Measurements from ENCODE around the gene MYH7.
"Not testable (repeated sequence)": the region's sequence is repeated elsewhere in the genome, so short reads cannot be mapped to it uniquely, and the experiment has no call there.

MYH7 gene

DNA sequence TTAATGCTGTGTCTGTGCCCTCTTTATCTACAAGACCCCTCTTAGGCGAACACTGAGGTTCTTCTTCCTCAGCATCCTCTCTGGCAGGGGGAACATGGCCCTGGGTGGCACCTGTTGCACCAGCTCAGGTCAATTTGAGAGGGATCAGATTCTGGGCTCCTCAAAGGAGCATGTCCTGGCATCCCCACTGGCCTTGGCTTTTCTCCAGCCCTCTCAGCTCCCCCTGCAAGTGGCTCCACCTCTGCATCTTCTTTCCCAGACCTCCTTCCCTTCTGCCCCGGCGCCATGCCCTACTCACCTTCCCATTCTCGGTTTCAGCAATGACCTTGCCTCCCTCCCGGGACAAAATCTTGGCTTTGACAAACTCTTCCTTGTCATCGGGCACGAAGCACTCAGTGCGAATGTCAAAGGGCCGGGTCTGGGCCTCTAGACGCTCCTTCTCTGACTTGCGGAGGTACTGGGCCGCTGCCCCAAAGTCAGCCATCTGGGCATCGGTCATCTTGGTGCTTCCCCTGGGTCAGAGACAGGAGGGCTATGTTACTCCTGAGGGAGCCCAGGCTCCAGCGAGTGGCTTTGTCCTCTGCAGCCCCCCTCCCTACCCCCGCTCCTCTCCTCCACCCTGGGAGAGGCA is 28.6 kb downstream of the MYH7 start:
- DNase-seq: no peak

DNA sequence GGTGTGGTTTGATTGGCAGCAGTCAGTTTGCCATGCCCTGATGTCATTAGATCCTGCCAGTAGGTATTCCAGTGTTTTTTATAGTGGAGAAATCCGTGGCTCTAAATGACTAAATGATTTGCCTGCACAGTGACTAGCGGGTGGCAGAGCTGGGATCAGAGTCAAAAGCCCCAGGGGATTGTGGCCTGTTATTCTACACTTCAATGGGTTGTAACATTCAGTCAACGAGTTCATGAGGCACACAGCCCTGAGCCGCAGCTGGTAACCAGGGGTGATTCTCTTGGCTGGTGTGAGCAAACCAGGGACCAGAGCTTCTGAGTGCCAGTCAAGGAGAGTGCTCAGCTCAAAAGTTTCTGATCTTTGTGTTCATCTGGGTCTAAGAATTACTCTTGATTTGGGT is 29.2 kb downstream of the MYH7 start:
- no peak for DNase-seq

DNA sequence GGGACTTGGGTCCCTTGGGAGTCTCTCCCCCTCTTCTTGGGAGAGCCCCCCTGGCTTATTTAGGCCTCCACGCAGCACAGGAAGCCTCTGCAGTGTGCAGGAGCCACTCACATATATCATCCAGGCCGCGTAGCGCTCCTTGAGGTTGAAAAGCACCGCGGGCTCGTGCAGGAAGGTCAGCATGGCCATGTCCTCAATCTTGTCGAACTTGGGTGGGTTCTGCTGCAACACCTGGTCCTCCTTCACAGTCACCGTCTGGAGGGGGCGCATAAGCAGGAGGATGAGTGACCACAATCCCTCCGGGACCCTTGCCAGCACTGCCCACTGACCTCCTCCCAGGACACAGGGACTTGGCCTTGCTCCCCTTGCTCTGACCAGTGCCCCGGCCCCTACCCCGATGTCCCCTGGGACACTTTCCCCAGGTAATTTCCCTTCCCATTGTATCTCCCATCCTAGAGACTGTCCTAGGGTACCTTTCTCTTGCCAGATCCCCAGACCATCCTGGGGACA is 29.9 kb downstream of the MYH7 start:
- no peak for DNase-seq

DNA sequence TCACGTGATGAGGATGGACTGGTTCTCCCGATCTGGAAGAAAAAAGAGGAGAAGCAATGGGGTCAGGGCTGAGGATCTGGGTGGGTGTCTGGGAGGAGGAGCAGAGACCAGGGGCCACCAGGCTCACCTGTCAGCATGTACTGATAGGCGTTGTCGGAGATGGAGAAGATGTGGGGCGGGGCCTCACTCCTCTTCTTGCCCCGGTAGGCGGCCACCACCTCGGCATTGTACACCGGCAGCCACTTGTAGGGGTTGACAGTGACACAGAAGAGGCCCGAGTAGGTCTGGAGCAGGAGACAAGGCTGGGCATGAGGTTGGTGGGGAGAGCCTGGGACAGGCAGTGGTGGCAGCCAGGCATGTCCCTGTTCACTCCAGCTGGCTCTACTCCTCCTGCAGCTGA is 30.4 kb downstream of the MYH7 start:
- no peak for DNase-seq

DNA sequence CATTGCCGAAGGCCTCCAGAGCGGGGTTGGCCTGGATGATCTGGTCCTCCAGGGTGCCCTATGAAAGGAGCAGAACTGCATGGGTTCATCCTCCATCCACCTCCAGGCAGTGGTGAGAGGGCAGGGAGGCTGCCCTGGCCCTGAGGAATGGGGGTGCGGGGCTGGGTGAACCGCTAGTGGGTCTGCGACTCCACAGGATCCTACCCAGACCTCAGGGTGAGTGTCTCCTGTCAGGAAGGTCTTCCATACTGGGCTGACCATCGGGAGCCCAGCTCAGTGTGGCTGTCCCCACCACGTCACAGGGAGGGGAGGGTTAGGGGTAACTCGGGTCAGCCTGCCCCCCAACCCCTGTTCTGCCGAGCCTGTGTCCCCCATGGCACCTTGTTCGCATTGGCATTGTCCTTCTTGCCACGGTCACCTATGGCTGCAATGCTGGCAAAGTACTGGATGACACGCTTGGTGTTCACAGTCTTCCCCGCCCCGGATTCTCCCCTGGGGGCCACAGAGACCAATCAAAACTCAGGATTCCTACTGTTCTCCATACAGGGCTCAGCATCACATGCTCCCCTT is 31.0 kb downstream of the MYH7 start:
- DNase-seq: no peak

DNA sequence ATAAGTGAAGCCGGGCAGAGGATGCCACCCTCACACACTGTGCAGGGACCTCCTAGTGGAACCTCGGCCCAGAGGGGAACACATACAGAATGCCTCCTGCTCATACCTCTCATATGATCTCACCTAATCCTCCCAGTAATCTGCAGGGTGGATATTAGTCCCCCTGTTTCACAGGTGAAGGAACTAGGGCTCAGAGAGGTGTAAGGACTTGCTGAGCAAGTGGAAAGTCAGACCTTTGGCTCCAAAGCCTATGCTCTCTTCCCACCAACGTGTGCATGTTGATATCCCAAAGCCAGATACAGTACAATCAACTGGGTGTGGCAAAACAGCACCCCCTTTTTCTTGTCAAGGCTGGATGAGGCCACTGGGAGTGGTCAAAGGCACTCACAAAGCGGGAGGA is 31.6 kb downstream of the MYH7 start:
- no peak for DNase-seq

DNA sequence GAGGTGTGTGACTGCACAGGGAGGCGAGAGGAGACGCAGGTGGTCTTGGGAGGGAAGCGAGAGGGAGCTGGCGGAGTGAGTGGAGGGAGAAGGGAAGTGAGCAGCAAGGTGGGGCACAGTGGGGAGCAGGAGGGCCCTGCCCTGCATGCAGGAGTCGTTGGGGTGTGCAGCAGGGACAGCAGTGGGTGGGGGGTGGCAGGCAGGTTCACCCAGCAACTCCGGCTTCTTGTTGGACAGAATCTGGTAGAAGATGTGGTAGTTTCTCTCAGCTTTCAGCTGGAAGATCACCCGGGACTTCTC is 32.4 kb downstream of the MYH7 start:
- no peak for DNase-seq

DNA sequence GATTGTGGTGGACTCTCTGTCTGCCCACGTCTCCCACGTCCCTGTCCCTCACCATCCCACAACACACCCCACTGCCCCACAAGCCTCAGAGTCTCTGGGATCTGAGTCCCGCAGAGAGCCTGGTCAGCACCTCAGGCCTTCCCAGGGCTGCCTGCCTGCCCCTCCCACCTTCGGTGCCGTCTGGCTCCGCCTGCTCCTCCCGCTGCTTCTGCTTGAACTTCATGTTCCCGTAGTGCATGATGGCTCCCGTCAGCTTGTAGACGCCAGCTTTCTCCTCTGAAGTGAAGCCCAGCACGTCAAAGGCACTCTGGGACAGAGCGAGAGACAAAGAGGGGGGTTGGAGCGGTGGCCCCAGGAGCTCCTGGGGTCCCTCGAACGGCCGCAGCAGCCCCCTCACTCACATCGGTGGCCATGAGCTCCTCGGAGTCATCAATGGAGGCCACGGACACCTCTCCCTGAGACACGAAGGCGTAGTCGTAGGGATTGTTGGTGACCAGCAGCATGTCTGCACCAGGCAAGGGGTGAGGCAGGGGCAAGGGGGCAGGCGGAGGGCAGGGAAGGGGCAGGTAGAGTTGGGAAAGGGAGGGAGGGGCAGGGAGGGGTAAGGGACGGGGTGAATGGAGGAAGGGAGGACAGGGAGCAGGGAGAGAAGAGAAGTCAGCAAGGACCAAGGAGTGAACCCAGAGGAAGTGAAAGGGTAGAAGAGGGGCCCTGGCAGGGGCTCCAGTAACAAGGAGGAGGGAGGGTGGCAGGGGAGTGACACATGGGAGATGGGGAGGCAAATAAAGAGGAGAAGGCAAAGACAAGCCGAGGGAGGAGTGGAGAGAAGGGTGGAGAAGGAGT is 32.9 kb downstream of the MYH7 start:
- no peak for DNase-seq

DNA sequence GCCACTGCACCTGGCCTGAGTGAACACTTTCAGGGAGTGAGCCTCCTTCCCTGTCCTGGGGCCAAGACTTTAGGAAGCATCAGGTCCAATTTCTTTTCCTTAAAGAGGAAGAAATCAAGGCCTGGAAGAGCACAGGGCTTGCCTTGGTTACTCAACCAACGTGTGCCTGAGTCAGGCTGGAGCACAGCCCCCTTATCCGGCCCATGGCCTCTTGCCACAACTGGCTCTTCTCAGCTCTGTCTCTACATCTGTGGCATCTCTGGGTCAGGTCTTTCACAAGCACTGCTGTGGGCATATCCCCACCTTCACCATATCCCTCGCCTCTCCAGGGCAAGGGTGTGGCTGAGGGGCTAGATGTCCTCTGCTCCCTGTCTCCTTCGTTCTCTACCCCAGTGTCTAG is 34.2 kb downstream of the MYH7 start:
- DNase-seq: no peak

DNA sequence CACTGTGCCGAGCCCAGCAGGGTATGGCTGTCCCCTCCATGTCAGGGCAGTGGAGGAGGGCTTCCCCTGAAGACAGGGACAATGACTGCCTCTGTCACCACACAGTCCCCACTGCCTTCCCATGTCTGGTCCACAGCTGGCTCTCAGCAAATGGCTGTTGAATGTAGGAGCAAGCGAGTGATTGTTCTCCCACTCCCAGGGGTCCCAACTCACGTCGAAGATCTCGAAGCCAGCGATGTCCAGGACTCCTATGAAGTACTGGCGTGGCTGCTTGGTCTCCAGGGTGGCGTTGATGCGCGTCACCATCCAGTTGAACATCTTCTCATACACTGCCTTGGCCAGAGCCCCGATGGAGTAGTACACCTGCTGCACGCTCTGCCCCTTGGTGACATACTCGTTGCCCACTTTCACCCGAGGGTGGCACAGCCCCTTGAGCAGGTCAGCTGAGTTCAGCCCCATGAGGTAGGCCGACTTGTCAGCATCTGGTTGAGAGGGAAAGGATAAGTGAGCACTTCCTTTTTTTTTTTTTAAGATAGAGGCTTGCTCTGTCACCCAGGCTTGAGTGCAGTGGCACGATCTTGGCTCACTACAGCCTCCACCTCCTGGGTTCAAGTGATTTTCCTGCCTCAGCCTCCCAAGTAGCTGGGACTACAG is 34.8 kb downstream of the MYH7 start:
- not testable (repeated sequence) for DNase-seq

DNA sequence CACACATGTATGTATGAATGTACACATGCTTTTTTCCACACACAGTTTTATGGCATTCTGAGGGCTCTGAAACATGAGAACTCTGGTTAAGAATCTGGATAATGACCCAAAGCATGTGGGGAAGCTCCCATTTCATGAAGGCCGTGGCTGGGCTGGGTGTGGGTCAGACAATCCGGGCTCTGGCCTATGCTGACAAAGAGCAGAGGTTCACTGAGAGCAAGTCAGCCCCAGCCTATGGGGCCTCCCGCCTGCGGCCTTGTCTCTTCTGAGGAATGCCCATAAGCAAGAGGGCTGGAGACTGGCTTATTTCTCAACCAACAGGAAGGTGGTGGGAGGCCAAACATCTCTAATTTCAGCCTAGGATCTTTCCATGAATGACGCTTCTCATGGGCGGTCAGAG is 35.9 kb downstream of the MYH7 start:
- no peak for DNase-seq

DNA sequence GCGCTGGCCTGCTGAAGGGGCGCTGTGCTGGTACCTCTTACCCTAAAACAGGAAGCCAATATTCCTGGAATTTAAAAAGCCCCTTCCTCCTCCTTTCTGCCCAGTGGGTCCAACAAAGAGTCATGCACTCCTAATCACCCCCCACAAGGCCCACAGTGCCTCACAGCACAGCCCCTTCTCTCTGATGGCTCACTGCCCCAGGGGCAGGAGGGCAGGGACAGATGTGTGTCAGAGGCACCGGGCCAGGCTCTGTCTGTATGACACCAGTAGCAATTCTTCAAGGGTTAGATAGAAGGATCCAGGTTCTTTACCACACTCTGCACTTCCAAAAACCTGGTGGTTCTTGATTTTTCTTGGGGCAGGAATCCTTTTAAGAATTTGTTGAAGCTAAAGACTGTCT is 36.3 kb downstream of the MYH7 start:
- no peak for DNase-seq

DNA sequence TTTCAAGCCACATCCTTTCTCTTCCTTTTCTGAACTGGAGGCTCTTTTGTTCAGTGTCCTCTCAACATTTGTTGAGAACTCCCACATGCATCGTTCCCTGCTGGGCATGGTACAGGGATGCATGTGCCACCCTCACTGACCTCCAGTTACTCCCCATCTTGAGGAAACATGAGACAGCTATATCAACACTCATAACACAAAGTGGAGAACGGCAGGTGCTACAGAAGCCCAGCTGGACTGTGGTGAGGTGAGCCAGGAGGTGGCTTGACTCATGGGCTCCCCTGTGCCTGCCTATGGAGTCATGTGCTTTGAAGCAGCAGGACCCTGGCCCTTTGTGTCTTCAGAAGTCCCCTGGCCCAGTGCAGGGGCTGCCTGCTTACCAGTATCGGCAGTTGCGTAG is 37.1 kb downstream of the MYH7 start:
- DNase-seq: no peak

DNA sequence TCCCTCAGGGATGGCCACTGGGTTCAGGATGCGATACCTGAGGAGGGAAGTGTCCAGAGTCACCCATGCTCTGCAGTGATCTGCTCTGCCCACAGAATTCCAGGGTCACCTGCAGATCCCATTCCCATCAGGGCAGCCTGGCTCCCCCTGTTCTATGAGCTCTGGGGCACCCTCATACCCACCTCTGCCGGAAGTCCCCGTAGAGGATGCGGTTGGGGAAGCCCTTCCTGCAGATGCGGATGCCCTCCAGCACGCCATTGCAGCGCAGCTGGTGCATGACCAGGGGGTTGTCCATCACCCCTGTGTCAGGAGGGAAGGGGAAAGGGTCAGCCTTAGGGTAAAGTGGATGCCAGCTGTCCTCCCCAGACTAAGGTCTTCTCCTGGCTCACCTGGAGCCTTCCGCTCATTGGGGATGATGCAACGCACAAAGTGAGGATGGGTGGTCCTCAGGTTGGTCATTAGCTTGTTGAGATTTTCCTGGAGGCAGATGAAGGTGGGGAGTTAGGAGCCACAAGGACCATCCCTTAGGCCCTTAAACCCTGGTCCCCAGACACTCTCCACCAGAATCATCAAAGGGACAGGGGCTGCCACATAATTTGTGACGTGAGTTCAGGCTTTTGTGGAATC is 38.6 kb downstream of the MYH7 start:
- DNase-seq: no peak

DNA sequence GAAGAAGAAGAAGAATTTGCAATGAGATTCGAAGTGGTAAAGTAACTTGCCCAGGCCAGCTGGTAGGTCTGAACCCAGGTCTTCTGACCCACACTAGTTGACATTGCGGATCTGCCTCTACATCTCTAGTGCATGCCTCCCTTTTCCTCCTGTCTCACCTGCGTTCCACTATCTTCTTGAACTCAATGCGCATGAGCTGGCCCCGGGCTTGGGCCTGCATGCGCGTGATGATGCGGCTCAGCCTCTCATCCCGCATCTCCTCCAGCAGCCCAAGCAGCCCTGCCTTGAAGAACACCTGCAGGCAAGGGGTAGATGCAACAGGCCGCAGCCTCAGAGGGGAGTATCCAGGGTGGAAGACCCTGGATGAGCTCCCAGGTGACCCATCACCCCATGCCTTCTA is 39.3 kb downstream of the MYH7 start:
- no peak for DNase-seq

DNA sequence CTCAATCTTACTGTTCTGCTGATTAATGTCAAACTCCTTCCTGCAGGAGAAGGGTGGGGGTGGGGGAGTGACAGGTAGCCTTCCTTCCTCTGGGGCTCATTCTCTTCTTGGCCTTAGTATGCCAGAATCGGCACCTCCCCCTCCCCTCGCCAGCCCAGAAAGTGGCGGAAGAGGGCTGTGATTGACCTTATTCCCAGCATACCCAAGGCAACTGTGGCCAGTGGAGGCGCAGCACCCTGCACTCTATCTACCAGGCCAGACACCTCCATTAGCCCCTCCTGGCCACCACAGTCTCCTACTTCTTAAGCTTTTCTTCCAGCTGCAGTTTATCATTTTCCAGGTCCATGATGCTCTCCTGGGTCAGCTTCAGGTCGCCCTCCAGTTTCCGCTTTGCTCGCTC is 42.8 kb downstream of the MYH7 start:
- DNase-seq: no peak

DNA sequence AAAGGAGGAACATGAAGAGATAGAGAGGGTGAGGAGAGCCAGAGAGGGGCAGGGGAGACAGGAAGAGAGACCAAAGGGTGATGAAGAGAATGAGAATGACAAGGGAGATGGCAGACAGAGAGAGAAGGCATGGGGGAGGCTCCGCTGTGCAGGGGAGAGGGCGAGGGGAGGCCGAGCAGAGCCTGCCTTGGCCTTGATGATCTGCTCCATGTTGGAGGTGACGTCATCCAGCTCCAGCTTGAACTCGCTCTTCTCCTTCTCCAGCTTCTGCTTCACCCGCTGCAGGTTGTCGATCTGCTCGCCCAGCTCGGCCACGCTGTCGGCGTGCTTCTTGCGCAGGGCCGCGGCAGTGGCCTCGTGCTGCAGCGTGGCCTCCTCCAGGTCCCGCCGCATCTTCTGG is 45.6 kb downstream of the MYH7 start:
- not testable (repeated sequence) for DNase-seq

DNA sequence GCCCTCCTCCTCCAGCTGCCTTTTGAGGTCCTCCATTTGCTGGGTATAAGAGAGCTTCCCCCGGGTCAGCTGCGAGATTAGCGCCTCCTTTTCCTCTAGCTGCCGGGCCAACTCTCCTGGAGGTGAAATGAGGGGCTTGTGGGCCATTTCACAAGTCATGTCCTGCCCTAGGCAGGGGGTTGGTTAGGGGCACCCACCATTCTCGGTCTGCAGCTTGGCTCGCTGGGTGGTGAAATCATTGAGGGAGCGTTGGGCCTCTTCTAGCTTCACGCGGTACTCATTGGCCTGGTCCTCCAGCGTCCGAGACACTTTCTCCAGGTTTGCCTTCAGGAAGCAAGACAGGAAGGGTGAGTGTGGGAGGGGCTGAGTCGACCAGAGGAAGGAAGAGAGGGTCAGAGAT is 46.1 kb downstream of the MYH7 start:
- DNase-seq: no peak

DNA sequence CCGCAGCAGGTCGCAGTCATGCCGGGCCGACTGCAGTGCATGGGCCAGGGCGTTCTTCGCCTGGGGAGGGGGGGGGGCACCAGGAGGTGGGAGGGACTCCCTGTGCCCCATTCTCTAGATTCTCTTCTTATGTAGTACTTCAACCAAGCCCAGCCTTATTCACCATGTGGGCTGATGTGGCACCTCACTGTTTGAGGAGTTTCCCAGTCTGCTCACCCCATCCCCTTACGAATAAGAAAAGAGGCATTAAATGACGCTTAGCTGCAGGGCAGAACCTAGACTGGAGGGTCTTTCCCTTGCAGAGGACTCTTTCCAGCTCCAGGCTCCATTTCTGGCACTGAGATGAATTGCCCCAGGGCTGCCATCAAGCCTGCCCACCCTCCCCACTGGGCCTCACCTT is 46.5 kb downstream of the MYH7 start:
- DNase-seq: no peak

DNA sequence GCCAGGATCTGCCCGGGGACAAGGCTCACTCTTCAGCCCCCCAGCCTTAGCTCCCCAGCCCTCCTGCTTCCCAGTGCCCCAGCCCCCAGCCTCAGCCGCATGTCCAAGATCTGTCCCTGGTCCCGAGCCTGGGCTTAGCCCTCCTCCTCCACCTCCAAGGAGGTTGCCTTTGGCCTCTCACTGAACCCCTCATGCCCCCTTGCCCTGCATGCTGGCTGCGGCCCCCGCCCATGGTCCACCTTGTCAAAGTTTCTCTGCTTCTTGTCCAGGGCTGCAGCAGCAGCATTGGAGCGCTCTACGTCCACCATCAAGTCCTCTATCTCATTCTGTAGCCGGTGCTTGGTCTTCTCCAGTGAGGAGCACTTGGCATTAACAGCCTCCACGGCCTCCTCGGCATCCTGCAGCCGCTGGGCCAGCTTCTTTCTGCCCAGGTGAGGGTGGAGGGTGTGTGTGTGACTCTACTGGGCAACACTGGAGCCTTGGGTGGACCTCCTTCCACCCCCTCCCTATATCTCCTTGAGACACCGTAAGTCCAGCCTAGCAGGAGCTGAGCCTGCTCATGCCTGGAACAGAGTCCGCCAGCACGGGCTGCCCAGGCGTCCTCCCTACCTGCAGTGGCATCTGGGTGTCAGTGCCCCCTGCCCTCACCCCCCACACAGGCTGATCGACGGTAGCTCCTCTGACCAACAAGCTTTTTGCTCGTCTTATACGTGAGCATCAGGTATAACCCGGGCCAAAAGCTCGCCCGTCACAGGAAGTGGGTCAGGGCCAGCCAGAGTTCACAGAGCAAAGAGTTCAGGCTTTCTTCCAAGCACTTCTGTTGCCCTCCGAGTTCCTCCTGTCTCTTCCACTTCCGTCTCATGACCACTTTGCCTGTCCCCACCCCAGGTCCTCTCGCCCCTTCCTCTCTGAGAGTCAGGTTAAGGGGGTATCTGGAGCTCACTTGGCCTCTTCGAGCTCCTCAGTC is 47.3 kb downstream of the MYH7 start:
- no peak for DNase-seq

DNA sequence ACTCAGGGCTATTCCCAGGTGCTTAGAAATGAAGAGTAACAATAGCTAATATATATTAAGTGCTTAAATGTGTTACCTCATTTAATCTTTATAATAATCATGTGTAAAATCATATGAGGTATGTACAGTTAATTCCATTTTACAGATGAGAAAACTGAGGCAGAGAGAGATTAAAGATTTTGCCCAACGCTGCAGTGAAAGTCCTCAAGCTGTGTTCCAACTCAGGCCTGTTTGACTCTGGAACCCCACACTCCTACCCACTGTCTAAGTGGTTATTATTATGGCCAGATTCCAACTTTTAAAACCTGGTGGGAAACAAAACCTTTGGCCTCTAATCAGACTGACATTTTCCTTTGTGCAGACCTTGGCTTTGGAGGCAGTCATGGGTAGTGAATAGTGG is 48.5 kb downstream of the MYH7 start:
- no peak for DNase-seq

DNA sequence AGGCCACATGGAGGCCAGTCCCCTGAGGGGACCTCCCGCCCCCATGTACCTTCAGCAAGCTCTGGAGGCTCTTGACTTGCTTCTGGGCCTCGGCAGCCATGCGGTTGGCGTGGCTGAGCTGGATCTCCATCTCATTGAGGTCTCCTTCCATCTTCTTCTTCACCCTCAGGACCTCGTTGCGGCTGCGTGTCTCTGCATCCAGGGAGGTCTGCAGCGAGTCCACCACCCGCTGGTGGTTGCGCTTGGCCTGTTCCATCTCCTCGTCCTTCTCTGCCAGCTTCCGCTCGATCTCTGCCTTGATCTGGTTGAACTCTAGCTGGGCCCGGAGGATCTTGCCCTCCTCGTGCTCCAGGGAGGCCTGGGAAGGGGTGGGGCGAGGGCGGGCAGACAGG is 49.2 kb downstream of the MYH7 start:
- DNase-seq: not testable (repeated sequence)

Measured in activated CD8-positive, alpha-beta memory T cell treated with anti-CD3 and anti-CD28 coated beads, Interleukin-2, amount 50 U/mL, for 4 hours (primary cell).